IMR-90 (cell line): ENCODE measurements around the gene CSPG5. TPM values are rescaled to one million over a fixed set of nuclear protein-coding genes. Genes with fewer than 3 reads are reported as not detected.

ENCODE experiments used
- ATAC-seq: fragments of 200-7000 bp; cut with Tn5 transposase; 2 replicates; pipeline ENCODE4 v1.9.1; 2020; ENCODE audit warnings: low read depth, mild to moderate bottlenecking, moderate library complexity
- BruUV-seq: library from RNA; stranded (reverse); fragments of 400-500 nt; replicated peaks from 2 replicates; lab custom pipeline; 2021; lab: Mats Ljungman, UMichigan
- CTCF ChIA-PET: fragments of 300-600 bp; formaldehyde crosslinking; extraction: SDS; loops from one replicate; lab custom pipeline; 2021; ENCODE audit warnings: antibody characterized with exemption; lab: Yijun Ruan, JAX
- POLR2A ChIA-PET: fragments of 300-600 bp; sonication (Branson Sonifier 250); formaldehyde crosslinking; loops from one replicate; lab custom pipeline; 2022; ENCODE audit warnings: antibody characterized with exemption; ENCODE audit not compliant: unreplicated experiment; lab: Charles Lee
- DNase-seq: peaks from one replicate; pipeline ENCODE4 v3.0.0; 2013
- H2AFZ ChIP-seq: replicated peaks from 2 replicates; pipeline ENCODE3; 2013; ENCODE audit warnings: low read length, mild to moderate bottlenecking; ENCODE audit not compliant: poor library complexity
- H2AK5ac ChIP-seq: 2 replicates; pipeline ENCODE4 v1.6.1; 2013; ENCODE audit warnings: low read depth, low read length, inconsistent platforms
- H2AK9ac ChIP-seq: replicated peaks from 2 replicates; pipeline ENCODE3; 2013; ENCODE audit warnings: mild to moderate bottlenecking, low read depth, low read length, moderate library complexity; ENCODE audit not compliant: poor library complexity
- H2BK120ac ChIP-seq: 2 replicates; pipeline ENCODE4 v1.6.1; 2013; ENCODE audit warnings: low read depth, low read length, inconsistent platforms
- H2BK15ac ChIP-seq: 3 replicates; pipeline ENCODE4 v1.6.1; 2013; ENCODE audit warnings: low read depth, low read length, inconsistent platforms
- H2BK20ac ChIP-seq: 2 replicates; pipeline ENCODE4 v1.6.1; 2013; ENCODE audit warnings: low read depth, mild to moderate bottlenecking, inconsistent platforms, low read length, moderate library complexity
- H2BK5ac ChIP-seq: 2 replicates; pipeline ENCODE4 v1.6.1; 2013; ENCODE audit warnings: mild to moderate bottlenecking, low read depth, low read length, inconsistent platforms; ENCODE audit not compliant: poor library complexity, severe bottlenecking
- H3K14ac ChIP-seq: replicated peaks from 2 replicates; pipeline ENCODE4 v1.6.1; 2013; ENCODE audit warnings: low read depth, low read length, inconsistent platforms
- H3K18ac ChIP-seq: 2 replicates; pipeline ENCODE4 v1.6.1; 2013; ENCODE audit warnings: low read depth, low read length, control low read depth
- H3K23ac ChIP-seq: 2 replicates; pipeline ENCODE4 v1.6.1; 2013; ENCODE audit warnings: low read depth, low read length, inconsistent platforms
- H3K27ac ChIP-seq: 2 replicates; pipeline ENCODE4 v1.5.1; 2013; ENCODE audit warnings: mild to moderate bottlenecking, control low read depth, low read length; ENCODE audit not compliant: insufficient read depth
- H3K27me3 ChIP-seq: 2 replicates; pipeline ENCODE4 v1.6.1; 2013; ENCODE audit warnings: low read length; ENCODE audit not compliant: control insufficient read depth, insufficient read depth
- H3K36me3 ChIP-seq: 2 replicates; pipeline ENCODE4 v1.6.1; 2013; ENCODE audit warnings: low read length, mixed read lengths; ENCODE audit not compliant: control insufficient read depth, insufficient read depth
- H3K4ac ChIP-seq: 2 replicates; pipeline ENCODE4 v1.6.1; 2013; ENCODE audit warnings: low read depth, low read length, inconsistent platforms
- H3K4me1 ChIP-seq: 2 replicates; pipeline ENCODE4 v1.6.1; 2013; ENCODE audit warnings: low read length, mixed read lengths; ENCODE audit not compliant: control insufficient read depth, insufficient read depth
- H3K4me2 ChIP-seq: 2 replicates; pipeline ENCODE4 v1.6.1; 2013; ENCODE audit warnings: low read depth, mild to moderate bottlenecking, control low read depth, low read length, moderate library complexity
- H3K4me3 ChIP-seq: 2 replicates; pipeline ENCODE4 v1.5.1; 2013; ENCODE audit warnings: low read depth, mild to moderate bottlenecking, control low read depth, low read length, moderate library complexity; ENCODE audit not compliant: insufficient read depth
- H3K56ac ChIP-seq: 2 replicates; pipeline ENCODE4 v1.6.1; 2013; ENCODE audit warnings: low read length, inconsistent platforms; ENCODE audit not compliant: insufficient read depth; ENCODE audit errors: extremely low read depth
- H3K79me1 ChIP-seq, 2 experiments: 2 replicates each; pipeline ENCODE4 v1.6.1; 2013; ENCODE audit warnings: low read length in 2 of 2, inconsistent platforms in 1 of 2, low read depth in 1 of 2
- H3K9ac ChIP-seq: 2 replicates; pipeline ENCODE4 v1.6.1; 2013; ENCODE audit warnings: low read depth, low read length, control low read depth
- H3K9me1 ChIP-seq: 2 replicates; pipeline ENCODE4 v1.6.1; 2013; ENCODE audit warnings: low read length, inconsistent platforms; ENCODE audit not compliant: insufficient read depth
- H3K9me3 ChIP-seq: 2 replicates; pipeline ENCODE4 v1.6.1; 2013; ENCODE audit warnings: low read length; ENCODE audit not compliant: control insufficient read depth, insufficient read depth
- H4K20me1 ChIP-seq: 2 replicates; pipeline ENCODE4 v1.6.1; 2013; ENCODE audit warnings: low read length, inconsistent platforms; ENCODE audit not compliant: insufficient read depth
- H4K5ac ChIP-seq: 2 replicates; pipeline ENCODE4 v1.6.1; 2013; ENCODE audit warnings: mild to moderate bottlenecking, low read depth, low read length, control low read depth
- H4K8ac ChIP-seq, 2 experiments: 2 replicates each; pipeline ENCODE4 v1.6.1; 2013; ENCODE audit warnings: low read depth in 2 of 2, low read length in 2 of 2, control low read depth in 1 of 2, inconsistent platforms in 1 of 2
- H4K91ac ChIP-seq: 2 replicates; pipeline ENCODE4 v1.6.1; 2013; ENCODE audit warnings: low read depth, low read length, inconsistent platforms; ENCODE audit not compliant: insufficient read depth
- BHLHE40 ChIP-seq: fragments of 150-350 bp; IDR thresholded peaks from 2 replicates; pipeline ENCODE4 v1.6.1; 2016; ENCODE audit warnings: mild to moderate bottlenecking, low read depth, low read length
- CEBPB ChIP-seq: IDR thresholded peaks from 2 replicates; pipeline ENCODE4 v1.6.1; 2012; ENCODE audit warnings: low read depth, low read length, improper control_type of control experiment
- CHD1 ChIP-seq: IDR thresholded peaks from 2 replicates; pipeline ENCODE4 v1.6.1; 2012; ENCODE audit warnings: low read depth, low read length, improper control_type of control experiment
- CTCF ChIP-seq: conservative IDR thresholded peaks from 2 replicates; pipeline ENCODE4 v1.5.1; 2012; ENCODE audit warnings: mild to moderate bottlenecking, low read depth, low read length, improper control_type of control experiment
- ELK1 ChIP-seq: fragments of 150-350 bp; IDR thresholded peaks from 2 replicates; pipeline ENCODE4 v1.6.1; 2016; ENCODE audit warnings: low read depth, mild to moderate bottlenecking, low read length, moderate library complexity, borderline replicate concordance
- FOS ChIP-seq: fragments of 150-350 bp; IDR thresholded peaks from 2 replicates; pipeline ENCODE4 v1.6.1; 2016; ENCODE audit warnings: low read depth, low read length
- MAFK ChIP-seq: IDR thresholded peaks from 2 replicates; pipeline ENCODE4 v1.6.1; 2012; ENCODE audit warnings: low read depth, low read length, improper control_type of control experiment
- MAZ ChIP-seq: IDR thresholded peaks from 2 replicates; pipeline ENCODE4 v1.6.1; 2012; ENCODE audit warnings: low read depth, mild to moderate bottlenecking, low read length, improper control_type of control experiment, moderate library complexity, borderline replicate concordance
- NFE2L2 ChIP-seq: fragments of 150-350 bp; IDR thresholded peaks from 2 replicates; pipeline ENCODE4 v1.6.1; 2016; ENCODE audit warnings: low read depth, mild to moderate bottlenecking, low read length
- POLR2A ChIP-seq: IDR thresholded peaks from 2 replicates; pipeline ENCODE4 v1.6.1; 2012; ENCODE audit warnings: mild to moderate bottlenecking, low read depth, low read length
- RAD21 ChIP-seq: IDR thresholded peaks from 2 replicates; pipeline ENCODE4 v1.6.1; 2012; ENCODE audit warnings: low read length, improper control_type of control experiment
- RCOR1 ChIP-seq: IDR thresholded peaks from 2 replicates; pipeline ENCODE4 v1.6.1; 2012; ENCODE audit warnings: mild to moderate bottlenecking, low read length, improper control_type of control experiment; ENCODE audit not compliant: insufficient replicate concordance
- RFX5 ChIP-seq: IDR thresholded peaks from 2 replicates; pipeline ENCODE4 v1.8.0; 2012; ENCODE audit warnings: low read depth, mild to moderate bottlenecking, low read length, moderate library complexity
- SMC3 ChIP-seq: fragments of 150-350 bp; IDR thresholded peaks from 2 replicates; pipeline ENCODE4 v1.6.1; 2016; ENCODE audit warnings: low read depth, mild to moderate bottlenecking, antibody characterized with exemption, low read length, moderate library complexity
- USF2 ChIP-seq: fragments of 150-350 bp; IDR thresholded peaks from 2 replicates; pipeline ENCODE4 v1.6.1; 2017; ENCODE audit warnings: mild to moderate bottlenecking, antibody characterized with exemption, low read length, low read depth
- WGBS, 2 experiments: methylation state at CpG; one replicate each; pipeline versions ENCODE4 v1.1.5 to v1.1.7; 2013; ENCODE audit warnings: missing lambda C conversion rate in 2 of 2; ENCODE audit not compliant: insufficient read length in 1 of 2; ENCODE audit errors: extremely low coverage in 2 of 2; 5-methylcytosine and 5-hydroxymethylcytosine counted together
- dilution Hi-C: fragments of 300-500 bp; cut with HindIII; formaldehyde crosslinking; loops from one replicate; pipeline ENCODE4 v1.14.3; 2018; ENCODE audit warnings: low sequenced_read_pairs; ENCODE audit not compliant: unreplicated experiment
- in situ Hi-C: fragments of 300-500 bp; cut with MboI; formaldehyde crosslinking; loops from 3 replicates; pipeline ENCODE4 v1.14.3; 2019; ENCODE audit warnings: low sequenced_read_pairs, inconsistent platforms, mixed read lengths
- intact Hi-C: fragments of 100-400 bp; cut with micrococcal nuclease; formaldehyde crosslinking; loops from 2 replicates; pipeline ENCODE4 v1.10.0; 2022
- polyA plus RNA-seq, 3 experiments: library from polyadenylated mRNA; depleted of rRNA; stranded (reverse); fragments of >200 nt; gene quantifications; 2 replicates each; pipeline ENCODE4 v1.2.3, GENCODE V29; 2012; ENCODE audit warnings: low replicate concordance in 1 of 3
- total RNA-seq: library from RNA; depleted of rRNA; stranded (reverse); fragments of >200 nt; gene quantifications from 2 replicates; pipeline ENCODE4 v1.2.3, GENCODE V29; 2012

Gene CSPG5
- total and polyA plus RNA-seq, 2 of the 4 experiments (the other 2 are of a cell fraction), result under 0.01 to 0.10 TPM

- ChIA-PET CTCF (interaction anchor here (0.6 kb wide), 1 partner anchor 70 kb away, joined by 7 read pairs; no protein-coding TSS in a partner anchor), POLR2A (interaction anchor here (0.6 kb wide), 1 partner anchor 206 kb away, joined by 3 read pairs; the partner anchor contains the start of gene PTPN23)
- Histone ChIP-seq H3K4me3 (no peak overlapping the region), H3K56ac (no peak overlapping the region), H3K4me1 (no peaks in the 10 kb centered on the region), H3K79me1 (peaks cover 0 to 3% of the 10 kb centered on the region in 2 experiments; a peak in 3 of 4 replicates), H3K9me3 (no peaks in the 10 kb centered on the region), H3K4ac (no peak overlapping the region), H2BK120ac (no peak overlapping the region), H2AK5ac (no peak overlapping the region), H3K9ac (no peak overlapping the region), H2BK20ac (no peak overlapping the region), H4K5ac (no peak overlapping the region), H2BK5ac (no peak overlapping the region), H2AK9ac (no peak overlapping the region), H3K27ac (no peak overlapping the region), H2AFZ (no peak overlapping the region), H3K27me3 (no peaks in the 10 kb centered on the region), H3K18ac (no peak overlapping the region), H3K23ac (no peak overlapping the region), H3K4me2 (no peak overlapping the region), H4K91ac (no peak overlapping the region), H3K9me1 (peaks cover 7% of the 10 kb centered on the region), H2BK15ac (no peak overlapping the region), H3K36me3 (peaks cover 35% of the 10 kb centered on the region), H4K8ac (no peak overlapping the region), H3K14ac (no peak overlapping the region), H4K20me1 (no peaks in the 10 kb centered on the region)
- in situ Hi-C loops (no loop called here), intact Hi-C loops (no loop called here), dilution Hi-C loops (no loop called here)
- WGBS, 2 experiments, result no CpG with 5 or more reads among the region's 6 CpGs
- DNase-seq, result no peak
- no peak for ATAC-seq
- no TSS peak for BruUV-seq
- TF ChIP-seq MAFK, result no peak
- no peak for TF ChIP-seq NFE2L2
- no peak for TF ChIP-seq SMC3
- TF ChIP-seq RCOR1, result no peak
- no peak for TF ChIP-seq CTCF
- TF ChIP-seq RFX5, result no peak
- no peak for TF ChIP-seq ELK1
- no peak for TF ChIP-seq RAD21
- TF ChIP-seq CEBPB, result no peak
- TF ChIP-seq MAZ, result no peak
- no peak for TF ChIP-seq USF2
- TF ChIP-seq CHD1, result no peak
- TF ChIP-seq FOS, result no peak
- no peak for TF ChIP-seq BHLHE40
- TF ChIP-seq POLR2A, result no peak
Observed at GRCh38 chr3:47586746-47587145, 8.1 kb upstream of the CSPG5 start.
